ENCODE results near the gene PNPLA3.
"Not testable (repeated sequence)": the region's sequence is repeated elsewhere in the genome, so short reads cannot be mapped to it uniquely, and the experiment has no call there.

PNPLA3 gene

DNA sequence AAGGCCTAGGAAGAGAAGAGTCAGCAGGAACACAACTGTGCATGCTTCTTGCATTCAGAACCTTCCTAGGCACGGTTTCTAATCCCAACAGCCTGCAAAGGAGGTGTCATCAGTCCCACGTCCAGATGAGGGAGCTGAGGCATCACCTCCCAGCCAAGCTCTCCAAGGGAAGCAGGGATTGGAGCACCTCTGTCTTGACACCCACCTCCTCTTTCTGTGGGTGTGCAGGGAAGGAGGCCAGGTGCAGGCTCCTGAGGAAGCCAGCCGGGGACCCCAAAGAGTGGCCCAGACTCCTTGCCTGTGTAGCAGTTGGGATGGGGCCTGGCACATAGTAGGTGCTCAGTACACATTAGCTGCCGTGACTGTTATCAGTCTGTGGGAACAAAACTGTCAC is 33.7 kb upstream of the PNPLA3 start:
- no peak for DNase-seq

DNA sequence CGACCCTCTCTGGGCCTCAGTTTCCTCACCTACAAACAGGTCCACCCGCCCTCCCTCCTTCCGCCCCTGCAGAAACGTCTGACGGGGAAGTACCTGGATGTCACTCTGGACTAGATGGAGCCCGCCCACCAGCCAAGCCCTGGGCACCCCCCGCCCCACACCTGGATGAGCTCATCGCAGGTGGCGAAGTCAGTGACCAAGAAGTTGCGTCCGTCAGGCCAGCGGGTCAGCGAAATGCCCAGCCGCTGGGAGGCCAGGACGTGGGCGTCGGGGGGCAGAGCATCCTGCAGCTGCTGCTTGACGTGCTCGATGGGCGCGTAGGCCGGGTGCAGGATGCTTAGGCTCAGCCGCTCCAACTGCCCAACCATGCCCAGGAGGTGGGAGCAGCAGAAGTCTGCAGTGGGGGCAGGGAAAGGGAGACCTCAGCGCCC is 32.7 kb upstream of the PNPLA3 start:
- DNase-seq: no peak

GRCh38 chr22:43891360-43892182 is 32.0 kb upstream of the PNPLA3 start, which contains the start of gene PNPLA5:
Gene PNPLA5, minus strand, starts transcription at chr22:43892013. Its CDS starts 133 bp downstream, at chr22:43891880.
- DNase-seq: no peak

DNA sequence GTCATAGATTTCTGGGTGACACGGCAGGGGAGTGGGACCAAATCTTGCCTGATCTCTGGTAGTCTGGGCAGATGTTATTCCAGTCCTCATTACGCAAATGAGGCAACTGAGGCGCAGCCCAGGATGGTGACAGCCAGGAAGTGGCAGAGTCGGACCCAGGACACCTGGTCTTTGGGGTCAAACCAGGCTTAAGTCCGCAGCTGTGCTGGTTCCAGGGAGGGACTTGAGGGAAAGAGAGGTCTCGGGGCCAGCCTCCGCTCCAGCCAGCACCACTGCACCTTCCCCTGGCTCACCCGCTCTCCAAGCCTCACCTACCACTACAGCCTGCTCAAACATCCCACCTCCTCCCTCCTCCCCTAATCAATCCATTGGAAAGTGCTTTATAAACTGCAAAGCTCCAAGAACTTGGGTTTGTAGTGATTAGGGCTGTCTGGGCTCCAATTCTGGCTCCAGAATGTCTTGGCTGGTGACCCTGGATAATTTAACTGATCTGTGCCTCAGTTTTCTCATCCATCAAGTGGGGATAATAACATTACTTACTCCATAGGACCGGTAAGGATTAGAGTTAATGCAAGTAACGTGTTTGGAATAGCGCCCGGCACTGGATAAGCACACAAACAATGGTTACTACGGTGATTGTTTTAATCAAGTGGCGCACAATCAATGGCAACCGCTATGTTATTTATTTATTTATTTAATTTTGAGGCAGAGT is 31.3 kb upstream of the PNPLA3 start:
- DNase-seq: no peak

DNA sequence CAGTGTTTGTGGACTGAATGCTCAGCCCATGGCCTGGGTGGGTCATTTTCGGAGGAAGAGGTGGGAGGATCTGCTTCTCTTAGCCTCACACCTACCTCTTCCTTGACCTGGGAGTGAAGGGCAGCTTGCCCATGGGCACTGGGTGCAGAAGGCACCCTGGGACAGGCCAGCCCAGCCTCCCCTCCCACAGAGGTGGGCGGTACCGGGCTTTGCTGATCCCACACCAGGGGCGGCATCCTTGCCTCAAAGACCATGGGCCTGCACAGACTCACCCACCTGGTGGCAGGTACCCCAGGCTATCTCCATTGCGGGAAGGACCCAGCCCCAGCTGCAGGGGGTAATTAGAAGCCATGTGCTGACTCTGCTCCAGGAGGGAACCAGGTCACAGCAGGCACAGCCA is 30.3 kb upstream of the PNPLA3 start:
- DNase-seq: no peak

DNA sequence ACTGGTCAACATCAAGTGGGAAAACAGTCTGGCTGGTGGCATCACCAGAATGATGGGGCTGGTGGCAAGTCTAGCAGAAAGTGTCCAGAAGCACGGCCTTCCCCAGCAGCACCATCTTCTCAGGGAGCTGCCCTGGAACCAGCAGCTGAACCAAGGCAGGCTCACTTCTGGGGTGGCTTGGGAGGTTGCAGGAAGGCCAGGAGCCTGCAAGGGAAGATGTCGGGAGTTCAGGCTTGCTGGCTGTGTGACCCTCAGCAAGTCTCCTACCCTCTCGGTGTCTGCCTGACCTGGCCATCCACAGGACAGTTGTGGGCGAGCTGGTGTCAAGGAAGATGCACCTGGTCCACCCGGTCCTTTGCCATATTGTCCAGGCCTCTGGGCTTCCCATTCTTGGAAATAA is 29.5 kb upstream of the PNPLA3 start:
- no peak for DNase-seq

GRCh38 chr22:43895986-43896645 is 27.5 kb upstream of the PNPLA3 start:
- DNase-seq: no peak

DNA sequence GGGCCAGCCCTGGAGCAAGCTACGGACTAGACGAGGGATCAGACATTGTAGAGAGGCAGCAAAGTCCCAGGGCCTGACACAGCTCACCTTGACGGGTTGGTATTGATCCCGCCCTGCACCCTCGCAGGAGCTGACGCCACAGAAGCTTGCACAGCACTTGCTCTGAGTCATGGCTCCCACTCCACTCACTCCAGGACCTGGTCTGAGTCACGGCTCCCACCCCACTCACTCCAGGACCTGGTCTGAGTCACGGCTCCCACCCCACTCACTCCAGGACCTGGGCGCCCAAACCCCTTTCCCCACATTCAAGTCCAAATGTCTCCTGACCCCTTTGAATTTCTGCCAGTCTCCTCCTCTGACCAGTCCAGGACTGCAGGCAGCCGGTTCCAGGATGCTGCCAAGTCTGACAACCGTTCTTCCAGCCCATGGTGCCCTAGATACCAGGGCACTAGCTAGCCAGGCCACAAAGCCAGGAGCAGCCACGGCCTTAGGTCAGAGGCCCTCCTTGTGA is 25.8 kb upstream of the PNPLA3 start:
- DNase-seq: no peak

DNA sequence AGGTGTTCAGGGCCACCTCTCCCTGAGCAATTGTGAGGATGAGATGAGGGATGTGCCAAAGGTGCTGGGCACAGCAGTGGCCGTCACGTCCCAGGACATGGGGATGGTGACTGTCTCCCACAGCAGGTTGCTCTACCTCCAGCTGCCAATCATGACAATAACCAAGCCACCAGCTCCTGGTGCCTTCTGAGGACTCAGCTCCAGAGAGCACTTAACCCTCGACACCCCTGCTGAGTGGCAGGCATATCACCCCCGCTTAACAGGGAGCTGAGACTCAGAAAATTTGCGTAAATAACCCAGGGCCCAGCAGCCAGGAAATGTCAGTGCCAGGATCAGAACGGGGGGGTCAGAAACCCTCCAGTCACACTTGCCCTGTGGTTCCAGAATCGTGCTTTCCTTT is 23.4 kb upstream of the PNPLA3 start:
- no peak for DNase-seq

GRCh38 chr22:43901976-43902643 is 21.5 kb upstream of the PNPLA3 start:
- no peak for DNase-seq

- not testable (repeated sequence) for DNase-seq
Measured at GRCh38 chr22:43903033-43903432, 20.6 kb upstream of the PNPLA3 start.

DNA sequence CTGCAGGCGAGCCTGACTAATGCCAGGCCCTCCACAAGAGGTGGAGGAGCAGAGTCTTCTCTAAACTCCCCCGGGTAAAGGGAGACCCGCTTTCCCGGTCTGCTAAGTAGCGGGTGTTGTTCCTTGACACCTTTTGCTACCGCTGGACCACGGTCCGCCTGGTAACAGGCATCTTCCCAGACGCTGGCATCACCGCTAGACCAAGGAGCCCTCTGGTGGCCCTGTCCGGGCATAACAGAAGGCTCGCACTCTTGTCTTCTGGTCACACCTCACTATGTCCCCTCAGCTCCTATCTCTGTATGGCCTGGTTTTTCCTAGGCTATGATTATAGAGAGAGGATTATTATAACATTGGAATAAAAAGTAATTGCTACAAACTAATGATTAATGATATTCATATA is 19.2 kb upstream of the PNPLA3 start:
- DNase-seq: not testable (repeated sequence)

- DNase-seq: no peak
Measured at GRCh38 chr22:43905681-43906080, 17.9 kb upstream of the PNPLA3 start.

GRCh38 chr22:43909708-43910107 is 13.9 kb upstream of the PNPLA3 start:
- DNase-seq: no peak

DNA sequence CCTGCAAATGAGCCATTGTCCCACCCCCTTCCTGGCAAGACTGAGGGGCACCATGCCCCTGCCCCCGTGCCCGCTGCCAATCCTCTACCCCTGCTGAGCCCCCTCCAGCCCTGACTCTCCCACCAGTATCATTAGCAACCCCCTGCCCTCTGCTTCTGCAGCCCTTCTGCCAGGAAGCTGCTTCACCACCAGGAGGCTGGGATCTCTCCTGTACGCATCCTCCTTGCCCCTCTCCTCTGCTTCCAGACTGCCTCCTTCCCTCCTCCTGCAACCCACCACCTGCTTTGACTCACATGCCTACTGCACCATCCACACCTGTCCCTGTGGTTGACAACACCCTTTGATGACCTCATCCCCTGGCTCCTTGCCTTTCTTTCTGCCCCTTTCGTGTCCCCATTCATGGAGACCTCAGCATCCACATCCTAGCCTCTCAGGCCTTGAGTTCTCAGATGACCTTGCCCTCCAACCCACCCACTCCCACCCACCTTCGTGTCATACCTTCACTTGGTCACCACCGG is 13.4 kb upstream of the PNPLA3 start:
- no peak for DNase-seq

DNA sequence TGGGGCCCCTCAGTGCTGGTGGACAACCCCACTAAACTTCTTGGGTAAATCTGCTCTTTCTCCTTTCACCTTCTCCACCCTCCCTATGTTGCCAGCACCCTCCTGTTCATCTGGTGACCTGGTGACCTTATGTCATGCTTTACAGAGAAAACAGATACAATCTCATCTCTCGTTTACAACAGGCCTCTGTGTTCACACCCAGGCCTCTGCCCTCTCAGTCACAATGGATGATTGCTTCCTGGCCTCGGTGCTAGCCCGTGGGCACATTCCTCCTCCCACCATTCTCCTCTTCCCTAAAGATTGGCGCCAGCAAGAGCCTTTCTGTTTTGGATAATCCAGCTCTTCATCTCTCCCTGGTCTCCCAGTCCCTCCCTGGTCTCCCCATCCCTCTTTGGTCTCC is 12.3 kb upstream of the PNPLA3 start:
- DNase-seq: no peak

DNA sequence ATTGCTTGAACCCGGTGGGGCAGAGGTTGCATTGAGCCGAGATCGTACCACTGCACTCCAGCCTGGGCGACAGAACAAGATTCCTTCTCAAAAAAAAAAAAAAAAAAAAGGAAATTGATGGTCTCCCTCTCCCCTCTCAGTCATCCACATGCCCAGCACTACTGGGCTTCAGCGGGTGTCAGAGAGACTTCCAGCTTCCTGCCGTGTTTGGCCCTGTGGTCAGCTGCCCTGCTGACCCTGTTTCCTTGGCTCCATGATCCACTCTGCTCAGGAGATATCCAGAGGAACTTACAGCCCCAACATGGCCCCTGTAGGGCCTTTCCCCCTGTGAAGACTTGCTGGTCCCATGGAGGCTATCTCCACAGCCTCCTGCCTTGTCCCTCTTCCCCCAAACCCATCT is 6.1 kb upstream of the PNPLA3 start:
- DNase-seq: no peak

- no peak for DNase-seq
Measured at GRCh38 chr22:43919106-43919973, 4.3 kb upstream of the PNPLA3 start.

- DNase-seq: no peak
Measured at GRCh38 chr22:43921370-43921769, 2.2 kb upstream of the PNPLA3 start.

- DNase-seq: no peak
Measured at GRCh38 chr22:43922123-43922522, 1.5 kb upstream of the PNPLA3 start.

GRCh38 chr22:43923191-43923590 is 414 bp upstream of the PNPLA3 start:
- no peak for DNase-seq

DNA sequence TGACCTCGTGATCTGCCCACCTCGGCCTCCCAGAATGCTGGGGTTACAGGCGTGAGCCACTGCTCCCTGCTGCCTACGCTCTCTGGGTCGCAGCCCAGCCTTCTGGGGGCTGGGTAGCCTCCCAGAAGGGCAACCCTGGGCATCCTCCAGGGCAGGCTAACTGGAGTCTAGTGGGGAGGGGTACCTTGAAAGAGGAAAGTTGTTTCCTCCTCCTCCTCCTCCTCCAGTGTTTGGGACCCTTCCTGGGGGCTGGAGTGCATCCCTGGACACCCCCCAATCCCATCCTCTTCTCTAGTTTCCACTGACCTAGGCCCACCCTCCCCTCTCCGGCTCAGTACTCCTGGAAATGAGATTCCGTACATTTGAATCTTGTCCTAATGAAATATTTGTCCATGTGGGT is 1.3 kb downstream of the PNPLA3 start:
- DNase-seq: no peak

All from T-helper 9 cell (primary cell).